IPS-20b (cell line): ENCODE results near the gene BCL11B.

ENCODE experiments used
- H3K27ac ChIP-seq: one replicate; pipeline ENCODE4 v1.5.1; 2013; ENCODE audit warnings: low read length
- H3K27me3 ChIP-seq: 2 replicates; pipeline ENCODE4 v1.6.1; 2013; ENCODE audit warnings: mild to moderate bottlenecking, low read length, inconsistent platforms; ENCODE audit not compliant: insufficient read depth
- H3K36me3 ChIP-seq: 2 replicates; pipeline ENCODE4 v1.6.1; 2013; ENCODE audit warnings: low read depth, mild to moderate bottlenecking, inconsistent platforms, low read length, moderate library complexity; ENCODE audit not compliant: insufficient read depth
- H3K4me1 ChIP-seq: 2 replicates; pipeline ENCODE4 v1.6.1; 2013; ENCODE audit warnings: mild to moderate bottlenecking, control low read depth, inconsistent platforms, low read length, moderate library complexity; ENCODE audit not compliant: insufficient read depth
- H3K4me3 ChIP-seq: 2 replicates; pipeline ENCODE4 v1.5.1; 2013; ENCODE audit warnings: mild to moderate bottlenecking, low read length, inconsistent platforms
- H3K9ac ChIP-seq: 2 replicates; pipeline ENCODE4 v1.6.1; 2013; ENCODE audit warnings: low read depth, mild to moderate bottlenecking, inconsistent platforms, low read length, moderate library complexity
- H3K9me3 ChIP-seq: 2 replicates; pipeline ENCODE4 v1.6.1; 2013; ENCODE audit warnings: mild to moderate bottlenecking, low read depth, low read length, inconsistent platforms; ENCODE audit not compliant: insufficient read depth

Gene BCL11B

GRCh38 chr14:99240627-99241324 lies 31.2 kb downstream of the BCL11B start:
- H3K27ac ChIP-seq: no peak overlapping the region
- H3K4me1 ChIP-seq: peaks cover 60% of the 10 kb centered on the region
- 0 out of 2 replicates have a peak, but pooled peaks cover 4% of the 10 kb centered on the region for H3K27me3 ChIP-seq
- no peak overlapping the region for H3K4me3 ChIP-seq
- H3K9ac ChIP-seq: peak overlapping the region; percentile 91; the same call in 1 of the 2 replicates
- H3K36me3 ChIP-seq: no peaks in the 10 kb centered on the region
- H3K9me3 ChIP-seq: no peaks in the 10 kb centered on the region

- Histone ChIP-seq H3K9me3 (no peaks in the 10 kb centered on the region), H3K36me3 (no peaks in the 10 kb centered on the region), H3K27ac (no peak overlapping the region), H3K4me1 (peaks cover 55% of the 10 kb centered on the region), H3K4me3 (no peak overlapping the region), H3K27me3 (0 out of 2 replicates have a peak, but pooled peaks cover under 1% of the 10 kb centered on the region), H3K9ac (0 out of 2 replicates have a peak overlapping the region, but pooled peaks have one; percentile 20)
These were observed 32.3 kb downstream of the BCL11B start for GRCh38 chr14:99239661-99240092.

GRCh38 chr14:99238216-99238615 lies 33.8 kb downstream of the BCL11B start:
- H3K9me3 ChIP-seq: no peaks in the 10 kb centered on the region
- no peak overlapping the region for H3K4me3 ChIP-seq
- no peaks in the 10 kb centered on the region for H3K27me3 ChIP-seq
- H3K36me3 ChIP-seq: no peaks in the 10 kb centered on the region
- H3K27ac ChIP-seq: no peak overlapping the region
- no peak overlapping the region for H3K9ac ChIP-seq
- peaks cover 44% of the 10 kb centered on the region for H3K4me1 ChIP-seq

GRCh38 chr14:99237288-99237687 lies 34.7 kb downstream of the BCL11B start:
- H3K9me3 ChIP-seq: no peaks in the 10 kb centered on the region
- no peak overlapping the region for H3K9ac ChIP-seq
- H3K27me3 ChIP-seq: no peaks in the 10 kb centered on the region
- H3K4me1 ChIP-seq: peaks cover 37% of the 10 kb centered on the region
- H3K27ac ChIP-seq: no peak overlapping the region
- no peak overlapping the region for H3K4me3 ChIP-seq
- H3K36me3 ChIP-seq: no peaks in the 10 kb centered on the region

- Histone ChIP-seq H3K9ac (no peak overlapping the region), H3K9me3 (no peaks in the 10 kb centered on the region), H3K4me3 (no peak overlapping the region), H3K4me1 (peaks cover 30% of the 10 kb centered on the region), H3K36me3 (no peaks in the 10 kb centered on the region), H3K27ac (no peak overlapping the region), H3K27me3 (no peaks in the 10 kb centered on the region)
These were observed 35.4 kb downstream of the BCL11B start for GRCh38 chr14:99236386-99237138.

GRCh38 chr14:99235582-99236320 lies 36.2 kb downstream of the BCL11B start:
- Histone ChIP-seq H3K27me3 (no peaks in the 10 kb centered on the region), H3K36me3 (no peaks in the 10 kb centered on the region), H3K4me1 (peaks cover 23% of the 10 kb centered on the region), H3K4me3 (peak overlapping the region; percentile 77), H3K27ac (no peak overlapping the region), H3K9me3 (no peaks in the 10 kb centered on the region), H3K9ac (peak overlapping the region; percentile 69; the same call in 1 of the 2 replicates)

- no peaks in the 10 kb centered on the region for H3K27me3 ChIP-seq
- H3K9ac ChIP-seq: peak overlapping the region; percentile 69; the same call in 1 of the 2 replicates
- peaks cover 17% of the 10 kb centered on the region for H3K4me1 ChIP-seq
- H3K36me3 ChIP-seq: no peaks in the 10 kb centered on the region
- peak overlapping the region; percentile 77 for H3K4me3 ChIP-seq
- no peaks in the 10 kb centered on the region for H3K9me3 ChIP-seq
- H3K27ac ChIP-seq: peak overlapping the region; percentile 12
These were observed 36.9 kb downstream of the BCL11B start for GRCh38 chr14:99234961-99235571.

GRCh38 chr14:99234355-99234754 lies 37.6 kb downstream of the BCL11B start:
- Histone ChIP-seq H3K27ac (no peak overlapping the region), H3K9me3 (no peaks in the 10 kb centered on the region), H3K4me1 (peaks cover 14% of the 10 kb centered on the region; the same call in 1 of the 2 replicates), H3K9ac (peak overlapping the region; percentile 4; the same call in 1 of the 2 replicates), H3K27me3 (no peaks in the 10 kb centered on the region), H3K4me3 (peak overlapping the region; percentile 77; the same call in 1 of the 2 replicates), H3K36me3 (no peaks in the 10 kb centered on the region)

- Histone ChIP-seq H3K4me3 (no peak overlapping the region), H3K36me3 (no peaks in the 10 kb centered on the region), H3K27ac (no peak overlapping the region), H3K27me3 (no peaks in the 10 kb centered on the region), H3K9me3 (no peaks in the 10 kb centered on the region), H3K4me1 (peaks cover 14% of the 10 kb centered on the region; the same call in 1 of the 2 replicates), H3K9ac (no peak overlapping the region)
These were observed 38.6 kb downstream of the BCL11B start for GRCh38 chr14:99233222-99234035.

GRCh38 chr14:99232714-99233214 lies 39.2 kb downstream of the BCL11B start:
- H3K36me3 ChIP-seq: no peaks in the 10 kb centered on the region
- H3K4me1 ChIP-seq: peaks cover 14% of the 10 kb centered on the region; the same call in 1 of the 2 replicates
- no peak overlapping the region for H3K9ac ChIP-seq
- H3K27ac ChIP-seq: no peak overlapping the region
- no peaks in the 10 kb centered on the region for H3K9me3 ChIP-seq
- no peak overlapping the region for H3K4me3 ChIP-seq
- no peaks in the 10 kb centered on the region for H3K27me3 ChIP-seq
